Activated naive CD8-positive, alpha-beta T cell treated with anti-CD3 and anti-CD28 coated beads, Interleukin-2, amount 50 U/mL, for 16 hours (primary cell): ENCODE data around the gene TMEM204.

ENCODE experiments used
- DNase-seq: peaks from one replicate; pipeline ENCODE4 v3.0.0-alpha.2; 2020; ENCODE audit warnings: low read depth, low spot score

The TMEM204 gene

DNA sequence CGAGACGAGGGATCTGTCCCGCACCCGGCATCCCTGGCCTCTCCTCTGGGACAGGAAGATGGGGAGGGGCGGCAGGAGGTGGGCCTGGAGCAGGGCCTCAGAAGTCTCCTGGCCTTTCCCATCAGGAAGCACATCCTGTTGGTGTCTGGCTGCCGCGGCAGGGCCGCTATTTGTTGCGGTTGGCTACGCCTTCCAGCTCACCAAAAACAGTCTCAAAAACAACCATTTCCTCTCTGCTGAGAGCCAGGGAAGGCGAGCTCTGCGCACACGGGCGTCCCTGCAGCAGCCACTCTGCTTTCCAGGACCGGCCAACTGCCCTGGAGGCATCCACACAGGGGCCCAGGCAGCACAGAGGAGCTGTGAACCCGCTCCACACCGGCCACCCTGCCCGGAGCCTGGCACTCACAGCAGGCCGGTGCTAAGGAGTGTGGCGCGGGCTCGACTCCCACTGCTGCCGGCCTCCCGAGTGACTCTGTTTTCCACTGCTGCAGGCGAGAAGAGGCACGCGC, at the start of gene TMEM204:
TMEM204 (plus strand) TSS at position 224 of the 509 bp plus-strand sequence. CDS start 610 bp downstream, outside the sequence.
- no peak for DNase-seq

DNA sequence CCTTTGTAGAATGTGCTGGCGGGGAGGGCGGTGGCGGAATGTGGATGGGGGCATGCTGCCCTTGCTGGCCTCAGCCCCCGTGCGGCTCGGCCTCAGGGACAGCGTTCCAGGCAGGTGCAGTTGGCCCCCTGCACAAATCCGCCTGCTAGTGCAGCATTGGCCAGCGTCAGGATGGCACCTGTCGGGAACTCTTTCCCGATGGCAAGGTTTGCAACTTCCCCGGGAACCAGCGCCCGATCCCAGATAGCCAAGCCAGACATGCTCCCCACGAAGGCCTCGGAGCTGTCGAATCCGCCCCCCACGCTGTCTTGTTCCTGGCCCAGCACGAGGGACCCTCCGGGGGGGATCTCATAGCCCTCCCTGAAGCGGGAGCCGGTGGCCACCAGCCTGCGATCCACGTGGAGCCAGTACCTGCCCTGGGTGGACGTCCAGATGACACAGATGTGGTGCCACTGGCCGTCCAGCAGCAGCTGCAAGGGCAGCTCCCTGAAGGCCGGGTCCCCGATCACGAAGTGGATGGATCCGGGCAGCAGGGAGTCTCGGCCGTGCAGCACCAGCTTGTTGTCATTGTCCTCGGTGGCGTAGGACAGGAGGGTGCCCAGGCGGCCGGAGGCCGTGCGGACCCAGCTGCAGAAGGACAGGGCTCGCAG, 47.5 kb upstream of the TMEM204 start:
- DNase-seq, result no peak

DNA sequence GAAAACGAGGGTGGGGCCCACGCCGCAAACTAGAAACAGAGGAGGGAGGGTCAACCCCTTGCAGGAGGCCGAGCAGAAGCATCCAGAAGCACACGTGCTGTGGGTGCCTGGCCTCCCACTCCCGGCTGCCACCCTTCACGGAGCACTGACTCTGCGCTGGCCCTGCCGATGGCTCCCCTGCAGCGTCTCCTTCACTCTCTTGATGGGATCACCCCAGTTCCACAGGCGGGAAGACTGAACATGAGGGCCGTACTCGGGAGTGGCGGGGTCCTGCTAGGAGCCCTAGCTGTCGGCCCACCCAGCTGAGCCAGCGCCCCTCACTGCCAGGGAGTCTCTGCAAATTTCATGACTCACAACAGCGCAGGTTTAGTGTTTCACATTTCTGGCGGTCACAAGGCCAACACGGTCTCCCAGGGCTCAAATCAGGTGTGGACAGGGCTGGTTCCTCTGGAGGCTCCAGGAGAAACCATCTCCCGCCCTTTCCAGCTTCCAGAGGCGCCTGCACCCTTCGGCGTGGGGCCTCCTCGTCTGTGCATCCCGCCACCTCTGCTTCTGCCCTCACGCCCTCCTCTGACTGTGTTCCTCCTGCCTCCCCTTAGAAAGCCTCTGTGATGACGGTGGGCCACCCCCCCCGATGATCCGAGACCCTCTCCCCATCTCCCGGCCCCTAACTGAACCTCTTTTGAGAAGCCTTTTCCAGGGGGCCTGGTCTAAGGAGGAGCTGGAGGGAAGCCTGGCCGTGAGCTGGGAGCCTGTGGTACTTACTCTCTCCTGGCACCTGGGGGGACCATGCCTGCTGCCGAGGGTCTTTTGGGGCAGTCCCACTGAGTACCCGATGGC, 46.7 kb upstream of the TMEM204 start:
- DNase-seq, result no peak

DNA sequence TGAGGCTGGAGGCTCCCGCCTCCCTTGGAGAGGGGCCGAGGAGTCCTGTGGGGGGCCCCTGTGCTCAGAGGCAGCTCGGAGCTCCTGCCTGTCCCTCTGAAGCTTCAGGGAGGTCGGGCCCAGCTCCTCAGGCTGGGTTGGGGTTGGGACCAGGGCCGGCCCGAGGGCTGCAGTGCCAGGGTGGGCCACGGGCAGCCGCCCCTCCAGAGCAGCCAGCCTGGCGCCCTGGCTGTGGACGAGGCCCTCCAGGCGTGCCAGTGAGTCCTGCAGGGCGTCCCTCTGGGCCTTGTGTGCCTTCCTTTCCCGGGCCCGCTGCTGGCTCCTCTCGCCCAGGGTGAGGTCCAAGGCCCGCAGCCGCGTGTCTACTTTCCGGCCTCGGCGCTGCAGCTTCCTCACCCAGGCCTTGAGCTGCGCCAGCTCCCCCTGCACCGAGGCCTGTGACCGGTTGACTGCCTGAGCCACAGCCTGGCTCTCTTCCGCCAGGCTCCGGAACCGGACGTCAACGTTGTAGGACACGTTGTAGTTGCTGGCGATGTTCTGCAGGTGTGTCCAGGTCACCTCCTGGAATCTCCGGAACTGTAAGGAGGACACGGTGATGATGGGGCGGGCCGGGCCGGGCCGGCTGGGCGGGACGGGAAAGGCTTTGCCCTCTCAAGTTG, 45.9 kb upstream of the TMEM204 start:
- no peak for DNase-seq

DNA sequence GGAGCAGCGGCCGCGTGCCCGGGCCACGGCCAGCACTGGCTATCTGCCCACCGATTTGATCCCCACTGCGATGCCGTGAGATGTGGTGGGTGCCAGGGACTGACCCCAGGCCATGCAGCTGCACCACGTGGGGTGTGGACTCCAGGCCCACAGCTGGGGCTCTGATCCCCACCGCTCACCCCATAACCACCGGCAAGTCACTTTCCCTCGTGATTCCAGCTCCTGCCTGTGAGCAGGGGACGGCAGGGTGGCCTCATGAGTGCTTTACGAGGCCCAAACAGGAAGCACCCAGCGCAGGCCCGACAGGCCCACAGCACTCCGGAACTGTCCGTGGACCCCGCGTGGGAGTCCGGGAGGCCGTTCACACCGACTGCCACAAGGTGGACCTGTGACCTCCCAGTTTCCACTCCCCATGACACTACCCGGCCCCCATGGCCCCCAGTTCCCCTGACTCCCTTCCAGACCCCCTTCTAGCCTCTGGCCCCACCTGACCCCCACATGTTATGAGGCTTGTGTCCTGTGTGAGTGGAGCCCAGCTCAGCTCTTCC, 45.3 kb upstream of the TMEM204 start:
- no peak for DNase-seq

DNA sequence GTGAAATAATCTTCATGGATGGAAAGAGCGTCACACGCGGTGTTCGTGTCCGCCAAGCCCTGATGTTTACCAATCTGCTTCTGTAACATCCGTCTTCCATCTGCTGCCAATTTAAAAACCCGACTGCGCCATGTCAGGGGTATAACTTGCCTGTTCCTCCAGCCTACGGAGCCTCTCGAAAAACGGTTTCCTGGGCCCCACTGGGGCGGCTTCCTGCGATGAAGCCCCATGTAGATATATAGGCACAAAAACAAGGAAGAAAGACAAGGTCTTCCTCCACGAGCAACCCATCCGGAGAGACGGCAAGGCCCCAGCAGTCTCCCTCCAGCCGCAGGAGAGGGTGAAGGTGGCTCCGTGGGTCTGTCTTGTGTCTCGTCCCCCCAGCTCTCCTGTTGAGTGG, 44.8 kb upstream of the TMEM204 start, which contains the start of gene PTX4:
PTX4 (minus strand) TSS at position 326 of the 400 bp plus-strand sequence; CDS start at position 291, 35 bp downstream.
- DNase-seq, result no peak

DNA sequence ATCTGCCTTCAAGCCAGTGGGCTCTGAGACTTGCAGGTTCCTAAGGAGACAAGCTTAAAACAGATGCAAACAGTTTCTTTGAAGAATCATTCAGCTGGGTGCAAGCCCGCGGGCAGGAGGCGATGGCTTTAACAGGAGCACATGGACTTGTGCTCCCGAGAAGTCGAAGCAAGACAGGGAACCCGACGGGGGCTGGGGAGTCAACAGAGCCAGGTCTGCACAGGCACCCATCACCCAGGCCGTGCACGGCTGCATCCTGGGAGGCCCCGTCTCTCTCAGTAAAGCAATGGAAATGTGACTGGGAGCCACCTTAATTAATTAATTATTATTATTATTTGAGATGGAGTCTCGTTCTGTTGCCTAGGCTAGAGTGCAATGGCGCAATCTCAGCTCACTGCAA, 44.4 kb upstream of the TMEM204 start:
- no peak for DNase-seq

DNA sequence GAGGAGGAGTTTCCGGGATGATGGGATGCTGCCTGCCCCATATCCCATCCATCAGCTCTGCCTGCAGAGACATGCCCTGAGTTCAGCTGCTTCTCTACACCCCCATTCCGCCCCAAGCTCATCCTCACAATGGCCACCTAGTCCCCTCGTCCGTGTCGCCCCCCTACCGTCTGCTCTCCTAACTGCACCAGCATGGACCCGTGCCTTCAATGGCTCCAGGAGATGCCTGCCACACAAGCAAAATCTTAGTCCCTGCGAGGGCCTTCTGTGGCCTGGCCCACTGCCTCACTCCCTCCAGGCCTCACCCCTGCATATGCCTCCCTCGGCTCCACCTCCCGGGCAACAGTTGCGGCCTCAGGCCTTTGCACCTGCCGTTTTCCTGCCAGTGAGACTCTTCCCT, 42.1 kb upstream of the TMEM204 start:
- no peak for DNase-seq

DNA sequence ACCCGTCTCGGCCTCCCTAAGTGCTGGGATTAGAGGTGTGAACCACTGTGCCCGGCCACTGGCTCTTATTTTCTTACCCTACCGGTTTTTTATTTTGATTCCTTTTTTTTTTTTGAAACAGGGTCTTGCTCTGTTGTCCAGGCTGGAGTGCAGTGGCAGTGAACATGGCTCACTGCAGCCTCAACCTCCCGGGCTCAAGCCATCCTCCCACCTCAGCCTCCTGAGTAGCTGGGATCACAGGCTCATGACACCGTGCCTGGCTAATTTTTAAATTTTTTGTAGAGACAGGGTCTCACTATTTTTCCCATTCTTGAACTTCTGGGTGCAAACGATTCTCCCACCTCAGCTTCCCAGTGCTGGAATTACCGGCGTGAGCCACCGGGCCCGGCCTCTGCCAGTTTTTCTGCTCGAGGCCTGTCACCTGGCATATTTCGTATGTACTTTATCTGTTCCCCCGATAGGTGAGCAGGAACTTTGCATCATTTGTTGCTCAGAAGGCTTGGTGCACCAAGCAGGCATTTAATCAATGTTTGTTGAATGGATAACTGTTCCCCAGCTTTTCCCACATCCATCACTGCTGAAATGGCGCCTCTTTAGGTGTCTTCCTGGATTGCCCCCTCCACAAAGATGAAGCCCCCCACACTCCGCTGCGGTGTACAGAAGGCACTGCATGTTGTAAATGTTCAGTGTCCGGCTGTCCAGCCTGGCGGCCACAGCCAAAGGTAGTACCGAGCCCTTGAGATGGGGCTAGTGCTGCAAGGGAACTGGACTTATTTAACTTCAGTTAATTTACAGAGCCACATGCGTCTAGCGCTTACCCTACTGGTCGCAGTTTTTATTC, 41.2 kb upstream of the TMEM204 start:
- DNase-seq, result no peak

DNA sequence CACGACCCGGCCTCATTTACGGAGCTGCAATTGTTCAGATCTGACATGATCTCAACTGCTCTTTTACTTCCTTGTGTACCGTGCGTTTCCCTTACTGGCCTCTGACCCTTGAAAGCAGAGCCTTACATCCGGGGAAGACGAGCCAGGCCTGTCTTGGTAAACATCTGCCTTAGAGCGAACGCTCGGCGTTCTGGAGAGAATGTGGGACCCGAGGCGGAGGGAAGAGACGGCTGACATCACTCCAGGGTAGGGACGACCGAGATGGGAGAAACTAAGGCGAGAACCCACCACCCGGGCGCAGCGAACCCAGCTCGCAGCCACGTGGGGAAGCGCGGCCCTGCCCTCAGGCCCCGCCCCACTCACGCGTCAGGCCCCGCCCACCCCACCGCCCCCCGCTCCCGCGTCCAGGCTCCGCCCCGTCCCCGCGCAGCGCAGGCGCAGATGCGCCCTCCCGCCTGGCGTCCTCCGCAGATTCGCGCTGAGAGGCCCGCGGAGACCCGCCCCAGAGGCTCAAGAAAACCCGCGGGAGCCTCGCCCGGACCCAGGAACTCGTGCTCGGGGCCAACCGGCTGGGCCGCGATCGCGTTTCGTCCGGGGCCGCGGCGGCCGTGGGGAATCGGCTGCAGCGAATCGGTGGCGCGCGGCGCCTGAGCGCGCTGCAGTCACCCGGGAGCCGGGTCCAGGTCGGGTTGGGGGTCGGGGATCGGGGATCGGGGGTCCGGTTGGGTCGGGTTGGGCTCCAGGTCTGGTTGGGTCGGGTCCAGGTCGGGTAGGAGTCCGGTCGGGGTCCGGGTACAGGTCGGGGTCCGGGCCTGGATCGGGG, 40.3 kb upstream of the TMEM204 start, which contains the start of gene TELO2:
TELO2 (plus strand) TSS at position 438 of the 823 bp plus-strand sequence. CDS start 922 bp downstream, outside the sequence.
- DNase-seq, result peak; percentile 57

DNA sequence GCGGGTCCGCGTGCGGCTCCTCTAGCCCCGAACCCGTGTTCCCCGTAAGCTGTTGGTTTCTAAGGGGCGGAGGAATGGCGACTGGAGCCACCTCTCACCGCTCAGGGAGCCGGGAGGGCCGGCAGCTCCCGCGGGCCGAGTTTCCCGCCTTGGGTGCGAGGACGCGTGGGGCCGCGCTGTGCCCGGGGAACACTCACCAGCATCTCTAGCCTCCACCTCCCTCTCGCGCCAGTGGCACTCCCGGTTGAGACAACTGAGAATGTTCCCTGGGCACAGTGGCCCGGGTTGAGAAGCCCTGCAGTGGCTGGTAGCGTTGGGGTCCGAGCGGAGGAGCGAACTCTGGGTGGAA, 39.7 kb upstream of the TMEM204 start:
- DNase-seq, result no peak

DNA sequence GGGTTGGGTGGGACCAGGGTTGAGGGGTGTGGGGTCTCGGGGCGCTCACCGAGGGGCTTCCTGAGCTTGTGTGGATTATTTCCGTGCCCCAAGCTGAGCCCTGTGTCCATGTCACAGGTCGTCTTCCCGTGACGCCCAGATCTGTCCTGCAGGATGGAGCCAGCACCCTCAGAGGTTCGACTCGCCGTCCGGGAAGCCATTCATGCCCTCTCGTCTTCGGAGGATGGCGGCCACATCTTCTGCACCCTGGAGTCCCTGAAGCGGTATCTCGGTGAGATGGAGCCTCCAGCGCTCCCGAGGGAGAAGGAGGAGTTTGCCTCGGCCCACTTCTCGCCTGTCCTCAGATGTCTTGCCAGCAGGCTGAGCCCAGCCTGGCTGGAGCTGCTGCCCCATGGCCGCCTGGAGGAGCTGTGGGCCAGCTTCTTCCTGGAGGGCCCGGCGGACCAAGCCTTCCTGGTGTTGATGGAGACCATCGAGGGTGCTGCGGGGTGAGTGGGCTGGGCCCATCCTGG, 39.3 kb upstream of the TMEM204 start:
- DNase-seq, result no peak

DNA sequence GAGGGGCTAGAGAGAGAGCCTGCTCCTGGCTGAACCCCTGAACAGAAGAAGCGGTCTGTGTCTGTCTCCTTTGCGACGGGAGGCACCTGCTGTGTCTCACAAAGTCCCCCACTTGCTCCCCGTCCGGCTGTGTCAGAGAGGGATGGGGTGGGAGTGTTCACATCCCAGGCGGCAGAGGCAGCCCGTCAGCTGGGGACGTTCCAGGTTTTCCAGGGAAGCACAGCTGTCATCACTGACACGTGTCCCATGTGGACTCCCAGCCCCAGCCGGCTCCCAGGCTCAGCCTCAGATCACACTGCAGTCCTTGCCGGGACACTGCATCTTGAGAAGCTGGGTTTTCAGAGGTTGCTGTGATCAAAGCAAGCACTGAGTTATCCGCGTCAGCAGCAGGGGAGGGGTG, 38.8 kb upstream of the TMEM204 start:
- DNase-seq, result no peak

DNA sequence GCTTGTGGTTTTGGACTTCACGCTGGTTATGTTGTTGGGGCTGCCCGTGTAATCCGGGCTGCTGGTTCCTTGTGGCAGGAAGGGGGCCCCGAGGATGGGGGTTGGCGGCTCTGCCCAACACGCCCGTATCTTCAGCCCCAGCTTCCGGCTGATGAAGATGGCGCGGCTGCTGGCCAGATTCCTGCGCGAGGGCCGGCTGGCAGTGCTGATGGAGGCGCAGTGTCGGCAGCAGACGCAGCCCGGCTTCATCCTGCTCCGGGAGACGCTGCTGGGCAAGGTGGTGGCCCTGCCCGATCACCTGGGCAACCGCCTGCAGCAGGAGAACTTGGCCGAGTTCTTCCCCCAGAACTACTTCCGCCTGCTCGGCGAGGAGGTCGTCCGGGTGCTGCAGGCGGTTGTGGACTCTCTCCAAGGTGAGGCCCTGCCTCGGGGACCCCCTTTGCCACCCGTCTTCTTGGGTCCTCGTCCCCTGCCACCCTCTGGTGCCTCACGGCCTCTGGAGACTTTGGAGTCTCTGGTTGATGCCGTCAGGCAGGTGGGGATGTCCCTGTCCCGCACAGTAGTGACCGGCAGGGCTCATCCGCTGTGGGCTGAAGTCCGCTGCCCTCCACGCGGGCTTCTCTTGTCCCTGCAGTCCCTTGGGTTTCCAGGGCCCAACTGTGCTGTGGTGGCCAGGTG, 38.1 kb upstream of the TMEM204 start:
- DNase-seq, result no peak

DNA sequence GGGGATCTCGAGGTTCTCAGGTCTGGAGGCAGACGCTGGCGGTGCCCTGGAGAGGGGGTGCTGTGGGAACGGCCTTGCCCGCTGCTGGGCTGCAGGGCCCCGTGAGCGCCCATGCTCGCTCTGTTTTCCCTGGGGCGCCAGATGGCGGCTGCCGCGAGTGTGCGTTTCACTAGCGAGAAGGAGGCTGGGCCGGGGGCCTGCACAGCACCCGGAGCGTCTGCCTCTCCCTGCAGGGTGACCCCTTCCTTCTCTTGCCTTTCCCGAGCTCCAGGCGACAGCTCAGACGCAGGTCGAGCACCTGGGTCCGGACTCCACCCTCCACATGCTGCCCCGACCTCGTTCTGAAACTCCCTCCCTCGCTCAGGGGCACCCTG, 37.6 kb upstream of the TMEM204 start:
- no peak for DNase-seq

DNA sequence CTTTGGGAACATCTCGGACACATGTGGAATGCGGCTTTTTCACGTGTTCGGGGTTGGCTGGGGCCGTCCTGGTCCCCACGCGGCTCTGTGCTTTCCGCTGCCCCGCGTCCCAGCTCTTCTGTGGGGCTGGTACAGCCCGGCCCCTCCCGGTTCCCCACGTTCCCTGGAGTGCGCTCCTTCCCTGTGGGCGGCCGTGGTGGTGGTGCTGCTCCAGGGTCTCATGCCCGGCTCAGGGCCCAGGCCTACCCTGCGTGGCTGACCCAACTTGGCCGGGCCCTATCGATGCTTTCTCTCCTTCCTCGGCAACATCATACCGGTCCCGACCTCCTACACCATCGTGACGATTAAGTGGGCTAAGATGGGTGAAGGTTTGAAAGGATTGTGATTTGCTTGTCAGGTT, 37.0 kb upstream of the TMEM204 start:
- no peak for DNase-seq

DNA sequence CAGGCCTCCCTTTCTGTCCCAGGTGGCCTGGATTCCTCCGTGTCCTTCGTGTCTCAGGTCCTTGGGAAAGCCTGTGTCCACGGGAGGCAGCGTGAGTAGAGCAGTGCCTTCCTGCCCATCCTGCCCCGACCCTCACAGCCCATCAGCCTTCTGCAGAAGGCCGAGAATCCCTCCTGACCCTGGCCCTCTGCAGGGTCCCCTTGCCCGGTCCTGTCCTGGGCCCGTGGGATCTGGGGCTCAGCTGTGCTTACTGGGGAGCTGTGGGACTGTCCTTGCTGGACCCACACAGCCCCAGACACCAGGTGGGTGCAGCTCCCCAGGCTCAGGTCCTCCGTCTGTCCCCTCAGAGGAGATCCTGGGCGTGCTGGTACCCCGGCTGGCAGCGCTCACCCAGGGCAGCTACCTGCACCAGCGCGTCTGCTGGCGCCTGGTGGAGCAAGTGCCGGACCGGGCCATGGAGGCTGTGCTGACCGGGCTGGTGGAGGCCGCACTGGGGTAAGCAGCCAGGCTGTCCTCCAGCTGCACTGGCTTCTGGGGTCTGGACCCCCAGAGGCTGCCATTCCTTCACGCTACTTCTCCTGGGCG, 36.4 kb upstream of the TMEM204 start:
- no peak for DNase-seq

DNA sequence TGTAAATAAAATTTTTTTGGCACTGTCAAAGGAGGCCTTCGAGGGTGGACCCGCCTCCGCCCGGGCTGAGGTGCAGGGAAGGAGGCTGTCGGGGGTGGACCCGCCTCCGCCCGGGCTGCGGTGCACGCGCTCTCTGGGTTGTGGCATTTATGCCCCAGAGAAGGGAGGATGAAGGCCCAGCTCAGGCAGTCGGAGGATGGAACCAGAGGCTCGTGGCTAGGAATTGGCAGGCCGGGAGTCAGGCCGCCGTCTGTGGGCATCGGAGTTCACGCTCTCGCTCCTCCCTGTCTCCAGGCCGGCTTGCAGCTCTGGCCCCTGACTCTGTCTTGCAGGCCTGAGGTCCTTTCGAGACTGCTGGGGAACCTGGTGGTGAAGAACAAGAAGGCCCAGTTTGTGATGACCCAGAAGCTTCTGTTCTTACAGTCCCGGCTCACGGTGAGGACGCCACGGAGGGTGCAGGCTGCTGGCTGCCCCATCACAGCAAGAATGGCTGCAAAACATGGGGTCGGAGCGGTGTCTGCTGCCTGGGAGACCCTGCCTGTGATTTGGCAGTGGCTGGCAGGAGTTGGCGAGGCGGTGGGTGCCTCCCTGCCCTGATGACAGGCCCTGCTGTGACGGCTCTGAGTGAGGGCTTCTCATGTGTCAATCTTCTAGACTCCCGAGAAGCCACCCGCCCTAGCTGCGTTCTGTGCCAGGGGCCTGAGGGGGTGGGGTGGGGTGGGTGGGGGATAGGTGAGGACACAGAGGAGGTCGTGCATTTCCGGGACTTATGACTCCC, 34.4 kb upstream of the TMEM204 start:
- no peak for DNase-seq
